Measurements from ENCODE around the gene MTR.

DNA sequence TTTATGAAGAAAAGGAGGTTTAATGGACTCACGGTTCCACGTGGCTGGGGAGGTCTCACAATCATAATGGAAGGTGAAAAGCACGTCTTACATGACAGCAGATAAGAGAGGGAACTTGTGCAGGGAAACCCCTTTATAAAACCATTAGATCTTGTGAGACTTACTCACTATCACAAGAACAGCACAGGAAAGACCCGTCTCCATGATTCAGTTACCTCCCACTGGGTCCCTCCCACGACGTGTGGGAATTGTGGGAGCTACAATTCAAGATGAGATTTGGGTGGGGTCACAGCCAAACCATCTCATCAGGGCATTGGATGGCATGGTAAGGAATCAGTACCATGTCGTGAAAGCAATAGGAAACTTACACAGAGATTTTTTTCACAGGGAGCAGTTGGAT, 63.1 kb downstream of the MTR start:
- TF ChIP-seq SPI1 (IDR thresholded peaks at IDR 0.05; ENCODE audit: low read depth, low read length): no peak
- TF ChIP-seq POLR2A (IDR thresholded peaks at IDR 0.05; ENCODE audit: low read depth, low read length): no peak
- TF ChIP-seq POLR2AphosphoS5 (IDR thresholded peaks at IDR 0.05; ENCODE audit: low read depth, low read length): no peak

All from GM12891 (cell line).